ENCODE measurements around the gene CXCR1. TPM values are rescaled to one million over a fixed set of nuclear protein-coding genes. Genes with fewer than 3 reads are reported as not detected.
A peak's percentile ranks its signal among the peaks of the same experiment; 100 is the strongest.
"Not testable (repeated sequence)": the region's sequence is repeated elsewhere in the genome, so short reads cannot be mapped to it uniquely, and the experiment has no call there.

Gene CXCR1
- total and polyA plus RNA-seq, 3 experiments from 2014 or later = 1.1 TPM; not detected in 2

DNA sequence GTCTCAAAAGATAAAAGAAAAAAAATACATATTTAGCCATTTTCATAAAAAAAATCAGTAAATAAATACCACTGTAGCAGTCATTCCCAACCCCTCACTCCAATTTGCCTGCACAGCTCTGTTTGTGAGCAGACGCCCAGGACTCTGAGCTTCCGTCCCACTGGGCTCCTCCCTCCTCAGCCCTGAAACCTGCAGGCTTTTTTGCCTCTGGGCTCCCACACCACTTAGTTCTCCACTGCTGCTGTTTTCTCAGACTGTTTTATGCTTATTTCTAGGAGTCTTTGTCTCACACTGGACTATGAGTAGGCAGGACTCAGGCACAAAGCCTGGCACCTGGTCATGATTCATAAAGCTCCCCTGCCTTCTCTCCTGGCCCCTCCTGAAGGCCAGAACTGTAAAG is 6.1 kb upstream of the CXCR1 start:
- H3K27ac Mint-ChIP-seq = no peak overlapping the region
- CTCF ChIA-PET = interaction anchor here (0.6 to 1.6 kb wide), 2 partner anchors 13 to 1142 kb away, joined by 3 read pairs; no protein-coding TSS in a partner anchor

DNA sequence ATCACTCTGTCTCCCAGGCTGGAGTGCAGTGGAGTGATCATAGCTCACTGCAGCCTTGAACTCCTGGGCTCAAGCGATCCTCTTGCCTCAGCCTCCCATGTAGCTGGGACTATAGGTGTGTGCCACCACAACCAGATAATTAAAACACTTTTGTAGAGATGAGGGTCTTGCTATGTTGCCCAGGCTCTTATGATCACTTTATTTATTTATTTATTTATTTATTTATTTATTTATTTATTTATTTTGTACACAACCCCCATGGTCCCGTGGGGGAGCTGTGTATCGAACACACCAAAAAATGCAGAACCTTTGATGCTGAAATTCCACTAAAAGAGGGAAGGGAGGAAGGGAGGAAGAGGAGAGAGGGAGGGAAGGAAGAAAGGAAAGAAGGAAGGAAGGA is 5.0 kb upstream of the CXCR1 start:
- H3K9me3 Mint-ChIP-seq; POLR2A ChIA-PET; H3K36me3 Mint-ChIP-seq; H3K27ac ChIP-seq (ENCODE audit: low read depth, low read length); H3K36me3 ChIP-seq (ENCODE audit: insufficient read depth, low read length); H3K4me3 ChIP-seq (ENCODE audit: low read length); H3K27me3 ChIP-seq (ENCODE audit: insufficient read depth, low read length, poor library complexity, severe bottlenecking); DNase-seq; H3K4me3 Mint-ChIP-seq; H3K9me3 ChIP-seq (ENCODE audit: low read length): not testable (repeated sequence)
- CTCF ChIA-PET = interaction anchor here (0.8 kb wide), 1 partner anchor 9 kb away, joined by 3 read pairs; no protein-coding TSS in a partner anchor
- peaks cover 21% of the 10 kb centered on the region for H3K4me1 ChIP-seq (ENCODE audit: insufficient read depth, low read length)
- Mint-ChIP-seq H3K4me1 (peaks cover 24 to 28% (median 24%) of the 10 kb centered on the region in 3 donors), H3K27ac (peak overlapping the region in 1 of 8 donors; percentile 92), H3K27me3 (peaks cover 4 to 22% of the 10 kb centered on the region in 2 donors)

More for the DNA sequence above, 6.1 kb upstream of the CXCR1 start:
- no peaks in the 10 kb centered on the region for H3K36me3 ChIP-seq (ENCODE audit: insufficient read depth, low read length)
- Mint-ChIP-seq H3K4me3 (no peak overlapping the region), H3K36me3 (no peaks in the 10 kb centered on the region), H3K9me3 (no peaks in the 10 kb centered on the region), H3K4me1 (peaks cover 13 to 17% (median 14%) of the 10 kb centered on the region in 3 donors), H3K27me3 (peaks cover 4 to 22% of the 10 kb centered on the region in 2 donors)
- no peak for DNase-seq
- no peak overlapping the region for H3K27ac ChIP-seq (ENCODE audit: low read depth, low read length)
- H3K4me3 ChIP-seq (ENCODE audit: low read length) = no peak overlapping the region
- H3K4me1 ChIP-seq (ENCODE audit: insufficient read depth, low read length) = peaks cover 10% of the 10 kb centered on the region
- no peaks in the 10 kb centered on the region for H3K9me3 ChIP-seq (ENCODE audit: low read length)
- POLR2A ChIA-PET = no interaction called here
- no peaks in the 10 kb centered on the region for H3K27me3 ChIP-seq (ENCODE audit: insufficient read depth, low read length, poor library complexity, severe bottlenecking)

DNA sequence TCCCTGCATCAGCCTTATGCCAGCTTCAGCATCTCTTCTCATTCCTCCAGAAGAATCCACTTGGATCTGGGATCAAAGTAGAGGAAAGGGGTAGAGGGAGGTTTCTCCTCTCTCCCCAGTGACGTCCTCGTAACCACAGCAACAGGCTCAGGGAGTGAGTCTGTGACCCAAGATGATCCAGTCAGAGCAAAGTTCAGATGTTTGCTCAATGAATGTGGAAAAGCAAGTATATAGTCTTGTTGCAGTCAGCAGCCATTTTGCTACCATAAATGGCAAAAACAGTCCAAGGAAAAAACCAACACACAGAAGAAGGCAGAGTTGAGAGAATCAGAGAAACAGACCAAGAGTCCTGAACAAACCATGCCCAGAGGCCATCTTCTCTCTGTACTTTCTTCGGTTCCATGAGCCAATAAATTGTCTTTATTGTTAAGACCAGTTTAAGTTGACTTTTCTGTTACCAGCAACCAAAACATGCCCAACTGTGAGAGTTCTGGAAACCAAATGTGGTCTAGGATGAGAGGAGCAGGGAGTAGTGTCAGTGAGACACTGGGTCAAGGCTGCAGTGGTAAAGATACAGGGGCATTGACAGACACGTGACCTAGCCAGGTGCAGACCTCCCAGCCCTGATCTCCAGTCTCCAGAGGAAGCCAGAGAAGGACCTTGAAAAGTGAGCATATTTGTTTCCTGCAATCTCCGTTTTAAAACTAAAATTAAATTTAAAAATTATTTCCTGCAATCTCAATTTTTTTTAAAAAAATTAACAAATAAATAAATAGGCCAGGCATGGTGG is 3.2 kb upstream of the CXCR1 start:
- no peak for DNase-seq
- no peaks in the 10 kb centered on the region for H3K27me3 ChIP-seq (ENCODE audit: insufficient read depth, low read length, poor library complexity, severe bottlenecking)
- Mint-ChIP-seq H3K4me1 (peaks cover 33 to 39% (median 34%) of the 10 kb centered on the region in 3 donors), H3K36me3 (no peaks in the 10 kb centered on the region), H3K9me3 (no peaks in the 10 kb centered on the region), H3K27me3 (peaks cover 4 to 22% of the 10 kb centered on the region in 2 donors), H3K4me3 (no peak overlapping the region), H3K27ac (peak overlapping the region in 1 of 8 donors; percentile 78)
- no peak overlapping the region for H3K4me3 ChIP-seq (ENCODE audit: low read length)
- ChIA-PET CTCF (no interaction called here), POLR2A (no interaction called here)
- H3K36me3 ChIP-seq (ENCODE audit: insufficient read depth, low read length) = no peaks in the 10 kb centered on the region
- no peak overlapping the region for H3K27ac ChIP-seq (ENCODE audit: low read depth, low read length)
- peaks cover 26% of the 10 kb centered on the region for H3K4me1 ChIP-seq (ENCODE audit: insufficient read depth, low read length)
- H3K9me3 ChIP-seq (ENCODE audit: low read length) = no peaks in the 10 kb centered on the region

DNA sequence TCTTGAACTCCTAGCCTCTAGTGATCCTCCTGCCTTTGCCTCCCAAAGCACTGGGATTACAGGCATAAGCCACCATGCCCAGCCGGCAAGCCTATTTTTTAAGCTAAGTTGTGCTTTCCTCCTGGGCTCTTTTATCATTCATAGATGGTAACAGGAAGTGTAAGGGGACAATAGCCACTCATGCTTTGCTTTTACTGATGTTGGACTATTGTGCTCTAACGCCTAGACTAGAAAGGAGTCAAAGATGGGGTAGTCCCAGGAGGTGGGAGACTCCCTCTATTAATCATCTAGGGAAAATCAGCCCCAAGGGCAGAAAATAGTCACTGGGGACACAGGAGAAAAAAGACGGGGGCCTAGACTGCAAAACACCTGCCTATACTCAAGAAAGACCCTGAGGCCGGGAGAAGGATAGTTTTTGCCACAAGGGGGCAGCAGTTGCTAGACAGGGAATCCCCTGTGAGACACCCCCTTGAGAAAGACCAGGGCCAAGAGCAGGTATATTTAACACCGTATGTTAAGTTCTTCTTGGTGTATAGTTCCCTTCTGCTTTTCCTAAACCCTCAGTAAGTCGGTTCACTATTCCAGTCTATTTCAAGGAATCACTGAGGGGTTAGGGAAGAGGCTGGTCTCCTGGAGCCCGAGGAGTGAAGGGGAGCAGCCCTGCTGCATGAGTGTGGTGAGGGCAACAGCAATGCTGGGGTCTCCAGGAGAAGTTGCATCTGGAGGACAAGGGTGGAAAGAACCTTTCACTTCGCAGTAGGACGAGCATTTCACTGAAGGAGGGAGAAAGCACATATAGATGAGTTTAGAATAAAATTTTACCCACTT is 2.1 kb upstream of the CXCR1 start:
- Mint-ChIP-seq H3K4me3 (no peak overlapping the region), H3K36me3 (no peaks in the 10 kb centered on the region), H3K4me1 (peaks cover 33 to 39% (median 34%) of the 10 kb centered on the region in 3 donors), H3K27me3 (peaks cover 11 to 31% of the 10 kb centered on the region in 2 donors), H3K27ac (peak overlapping the region in 3 of 8 donors; percentile 33 to 78 (median 60)), H3K9me3 (no peaks in the 10 kb centered on the region)
- CTCF ChIA-PET = interaction anchor here (0.6 to 0.9 kb wide), 2 partner anchors 104 to 193 kb away, joined by 3 to 4 read pairs; no protein-coding TSS in a partner anchor
- H3K27me3 ChIP-seq (ENCODE audit: insufficient read depth, low read length, poor library complexity, severe bottlenecking) = no peaks in the 10 kb centered on the region
- no peak overlapping the region for H3K27ac ChIP-seq (ENCODE audit: low read depth, low read length)
- H3K4me3 ChIP-seq (ENCODE audit: low read length) = no peak overlapping the region
- DNase-seq = peak; percentile 54 to 80 (median 60)
- POLR2A ChIA-PET = no interaction called here
- H3K9me3 ChIP-seq (ENCODE audit: low read length) = no peaks in the 10 kb centered on the region
- no peaks in the 10 kb centered on the region for H3K36me3 ChIP-seq (ENCODE audit: insufficient read depth, low read length)
- peaks cover 26% of the 10 kb centered on the region for H3K4me1 ChIP-seq (ENCODE audit: insufficient read depth, low read length)

DNA sequence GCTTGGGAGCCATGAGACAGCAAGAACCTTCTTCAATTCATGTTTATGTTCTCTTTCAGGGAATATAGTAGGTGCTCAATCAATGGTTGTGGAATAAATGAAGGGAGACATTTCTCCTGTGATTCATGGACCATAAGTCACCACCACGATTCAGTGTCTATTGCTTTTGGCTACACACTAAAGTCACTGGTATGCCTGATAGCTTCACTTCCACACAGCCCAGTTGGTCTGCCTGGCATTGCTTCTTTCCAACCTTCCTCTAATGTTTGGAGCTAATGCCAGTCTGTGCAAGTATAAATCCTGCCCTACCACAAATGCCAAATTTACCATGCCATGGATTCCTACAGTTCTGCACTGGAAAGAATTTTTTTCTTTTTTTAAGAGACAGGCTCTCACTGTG is 1.3 kb upstream of the CXCR1 start:
- H3K4me3 ChIP-seq (ENCODE audit: low read length) = no peak overlapping the region
- Mint-ChIP-seq H3K27ac (peak overlapping the region in 1 of 8 donors; percentile 38), H3K9me3 (no peaks in the 10 kb centered on the region), H3K4me1 (peaks cover 33 to 39% (median 34%) of the 10 kb centered on the region in 3 donors), H3K27me3 (peaks cover 11 to 33% of the 10 kb centered on the region in 2 donors), H3K36me3 (no peaks in the 10 kb centered on the region), H3K4me3 (no peak overlapping the region)
- no peak overlapping the region for H3K27ac ChIP-seq (ENCODE audit: low read depth, low read length)
- H3K36me3 ChIP-seq (ENCODE audit: insufficient read depth, low read length) = no peaks in the 10 kb centered on the region
- H3K27me3 ChIP-seq (ENCODE audit: insufficient read depth, low read length, poor library complexity, severe bottlenecking) = no peaks in the 10 kb centered on the region
- no peaks in the 10 kb centered on the region for H3K9me3 ChIP-seq (ENCODE audit: low read length)
- ChIA-PET POLR2A (no interaction called here), CTCF (interaction anchor here (0.9 to 1.9 kb wide), 4 partner anchors 21 to 684 kb away, joined by 3 to 5 read pairs (median 4); no protein-coding TSS in a partner anchor)
- no peak for DNase-seq
- peaks cover 26% of the 10 kb centered on the region for H3K4me1 ChIP-seq (ENCODE audit: insufficient read depth, low read length)

DNA sequence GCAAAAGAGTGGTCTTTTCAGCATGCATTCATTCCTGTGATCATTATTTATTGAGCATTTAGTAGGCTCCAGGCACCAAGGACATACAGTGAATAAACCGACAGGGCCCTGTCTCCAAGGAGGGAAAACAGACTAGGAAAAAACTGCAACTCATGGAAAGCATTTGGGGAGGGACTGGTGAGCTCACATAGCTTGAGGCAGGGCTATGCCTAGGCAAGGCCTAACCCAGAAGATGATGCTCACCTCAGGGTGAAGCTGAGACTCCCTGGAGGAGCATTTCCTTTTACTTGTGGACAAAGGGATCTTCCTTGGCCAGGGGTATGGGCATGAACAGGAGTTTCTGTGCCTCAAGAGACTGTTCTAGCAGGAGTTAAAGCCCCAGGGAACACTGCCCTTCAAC is 3.9 kb downstream of the CXCR1 start:
- H3K9me3 Mint-ChIP-seq = no peaks in the 10 kb centered on the region
- no peaks in the 10 kb centered on the region for H3K36me3 ChIP-seq (ENCODE audit: insufficient read depth, low read length)
- ChIA-PET CTCF (interaction anchor here (1.3 kb wide), 1 partner anchor 9 kb away, joined by 3 read pairs; no protein-coding TSS in a partner anchor), POLR2A (no interaction called here)
- H3K27ac ChIP-seq (ENCODE audit: low read depth, low read length) = no peak overlapping the region
- H3K27me3 Mint-ChIP-seq = peaks cover 11 to 26% of the 10 kb centered on the region in 2 donors
- H3K4me3 ChIP-seq (ENCODE audit: low read length) = no peak overlapping the region
- H3K4me1 ChIP-seq (ENCODE audit: insufficient read depth, low read length) = peaks cover 15% of the 10 kb centered on the region
- peaks cover 19 to 22% (median 21%) of the 10 kb centered on the region in 3 donors for H3K4me1 Mint-ChIP-seq
- no peaks in the 10 kb centered on the region for H3K36me3 Mint-ChIP-seq
- peak overlapping the region in 1 of 8 donors; percentile 93 for H3K27ac Mint-ChIP-seq
- no peak for DNase-seq
- H3K4me3 Mint-ChIP-seq = no peak overlapping the region
- no peaks in the 10 kb centered on the region for H3K27me3 ChIP-seq (ENCODE audit: insufficient read depth, low read length, poor library complexity, severe bottlenecking)
- H3K9me3 ChIP-seq (ENCODE audit: low read length) = no peaks in the 10 kb centered on the region

DNA sequence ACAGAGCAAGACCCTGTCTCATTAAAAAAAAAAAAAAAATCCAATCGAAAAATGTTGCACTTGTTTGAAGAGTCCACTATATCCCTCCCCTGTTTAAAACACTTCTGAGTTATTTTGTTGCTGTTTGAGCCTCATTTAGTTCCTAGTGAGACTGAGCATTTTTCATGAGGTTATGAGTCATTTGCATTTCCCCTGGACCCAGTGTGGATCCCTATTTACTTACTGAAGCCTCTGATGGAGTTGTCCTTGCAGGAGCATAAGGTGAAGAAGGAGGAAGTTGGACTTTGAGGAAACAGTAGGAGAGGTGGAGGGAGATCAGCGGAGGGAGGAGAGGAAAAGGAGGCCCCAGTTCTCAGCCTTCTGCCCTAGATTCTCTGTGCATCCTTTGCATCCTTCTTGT is 5.1 kb downstream of the CXCR1 start:
- H3K4me1 Mint-ChIP-seq = peaks cover 8 to 10% (median 9%) of the 10 kb centered on the region in 3 donors
- peak overlapping the region in 1 of 8 donors; percentile 43 for H3K27ac Mint-ChIP-seq
- CTCF ChIA-PET = interaction anchor here (1.3 kb wide), 1 partner anchor 11 kb away, joined by 3 read pairs; no protein-coding TSS in a partner anchor
- Histone ChIP-seq H3K36me3 (ENCODE audit: insufficient read depth, low read length) (no peaks in the 10 kb centered on the region), H3K4me3 (ENCODE audit: low read length) (no peak overlapping the region), H3K9me3 (ENCODE audit: low read length) (no peaks in the 10 kb centered on the region), H3K4me1 (ENCODE audit: insufficient read depth, low read length) (peaks cover 3% of the 10 kb centered on the region), H3K27ac (ENCODE audit: low read depth, low read length) (no peak overlapping the region), H3K27me3 (ENCODE audit: insufficient read depth, low read length, poor library complexity, severe bottlenecking) (no peaks in the 10 kb centered on the region)
- no peaks in the 10 kb centered on the region for H3K36me3 Mint-ChIP-seq
- peaks cover 11 to 30% of the 10 kb centered on the region in 2 donors for H3K27me3 Mint-ChIP-seq
- POLR2A ChIA-PET = no interaction called here
- no peak overlapping the region for H3K4me3 Mint-ChIP-seq
- DNase-seq = no peak
- H3K9me3 Mint-ChIP-seq = no peaks in the 10 kb centered on the region
